Measurements from ENCODE around the gene PACRG.

DNA sequence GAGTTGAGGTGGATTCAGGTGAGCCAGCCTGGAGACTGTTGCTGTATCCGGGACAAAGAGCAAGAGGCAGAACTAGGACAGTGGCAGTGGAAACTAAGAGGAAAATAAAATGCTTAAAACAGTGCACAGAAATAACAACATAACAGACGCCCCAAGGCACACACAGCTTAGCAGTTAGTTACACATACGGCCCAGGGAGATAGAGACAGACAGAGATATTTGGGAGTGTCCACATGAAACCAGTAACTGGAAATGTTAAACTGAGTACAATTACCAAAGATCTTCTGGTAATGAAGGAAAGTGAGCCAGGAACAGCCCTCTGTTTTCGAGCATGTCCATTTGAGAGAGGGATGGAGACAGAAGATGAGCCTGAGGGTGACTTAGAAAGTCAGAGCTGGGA, 449.2 kb downstream of the PACRG start:
- TF ChIP-seq POLR2A (IDR thresholded peaks at IDR 0.05; ENCODE audit: low read depth, low read length) (no peak), POLR2AphosphoS5 (IDR thresholded peaks at IDR 0.05; ENCODE audit: low read depth, low read length) (no peak), TAF1 (IDR thresholded peaks at IDR 0.05; ENCODE audit: borderline replicate concordance, low read depth, low read length) (no peak)

Measured in GM12892 (cell line).